ENCODE results near the gene NCBP1.

NCBP1 gene

DNA sequence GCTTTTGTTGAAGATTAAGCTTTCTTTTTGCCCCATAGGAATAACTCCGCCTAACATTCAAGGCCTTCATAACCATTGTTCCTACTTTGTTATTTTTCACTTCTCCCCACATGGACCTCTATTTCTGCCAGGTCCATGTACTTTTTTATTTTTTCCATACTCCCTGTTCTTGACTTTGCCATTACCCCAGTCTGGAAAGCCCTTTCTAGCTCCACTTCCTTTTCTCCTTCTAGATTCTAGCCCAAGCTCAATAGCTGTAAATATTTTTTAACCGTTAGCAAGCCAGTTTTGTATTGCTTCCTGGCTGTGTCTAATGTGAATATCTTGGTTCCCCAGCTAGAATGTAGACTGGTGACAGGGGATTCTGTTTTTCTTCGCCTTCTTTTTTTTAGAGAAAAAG is 26.1 kb downstream of the NCBP1 start:
- DNase-seq (ENCODE audit: low read depth) = no peak
- H3K4me3 ChIP-seq (ENCODE audit: low read depth, low read length) = no peak overlapping the region
- TF ChIP-seq, protein P1, sequence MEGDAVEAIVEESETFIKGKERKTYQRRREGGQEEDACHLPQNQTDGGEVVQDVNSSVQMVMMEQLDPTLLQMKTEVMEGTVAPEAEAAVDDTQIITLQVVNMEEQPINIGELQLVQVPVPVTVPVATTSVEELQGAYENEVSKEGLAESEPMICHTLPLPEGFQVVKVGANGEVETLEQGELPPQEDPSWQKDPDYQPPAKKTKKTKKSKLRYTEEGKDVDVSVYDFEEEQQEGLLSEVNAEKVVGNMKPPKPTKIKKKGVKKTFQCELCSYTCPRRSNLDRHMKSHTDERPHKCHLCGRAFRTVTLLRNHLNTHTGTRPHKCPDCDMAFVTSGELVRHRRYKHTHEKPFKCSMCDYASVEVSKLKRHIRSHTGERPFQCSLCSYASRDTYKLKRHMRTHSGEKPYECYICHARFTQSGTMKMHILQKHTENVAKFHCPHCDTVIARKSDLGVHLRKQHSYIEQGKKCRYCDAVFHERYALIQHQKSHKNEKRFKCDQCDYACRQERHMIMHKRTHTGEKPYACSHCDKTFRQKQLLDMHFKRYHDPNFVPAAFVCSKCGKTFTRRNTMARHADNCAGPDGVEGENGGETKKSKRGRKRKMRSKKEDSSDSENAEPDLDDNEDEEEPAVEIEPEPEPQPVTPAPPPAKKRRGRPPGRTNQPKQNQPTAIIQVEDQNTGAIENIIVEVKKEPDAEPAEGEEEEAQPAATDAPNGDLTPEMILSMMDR (conservative IDR thresholded peaks at IDR 0.05; ENCODE audit: low read depth, low read length) = no peak

DNA sequence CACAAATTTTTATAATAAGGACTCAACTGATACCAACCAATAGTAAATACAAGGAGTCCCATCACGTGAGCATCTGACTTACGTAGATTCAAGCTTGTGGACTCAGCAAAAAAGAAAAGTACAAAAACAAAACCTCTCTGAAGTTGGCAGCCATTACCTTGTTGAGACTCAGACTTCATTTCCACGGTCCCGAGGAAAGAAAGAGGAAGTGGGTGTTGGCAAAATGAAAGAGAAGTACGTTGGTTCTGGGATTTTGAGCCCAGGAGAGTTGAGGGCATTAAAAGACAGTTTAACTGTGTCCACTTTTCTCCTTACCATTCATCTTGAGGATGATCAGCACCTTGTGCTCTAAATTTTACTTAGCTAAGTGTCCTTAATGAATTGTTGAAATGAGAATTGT is 26.7 kb downstream of the NCBP1 start:
- DNase-seq (ENCODE audit: low read depth) = no peak
- no peak overlapping the region for H3K4me3 ChIP-seq (ENCODE audit: low read depth, low read length)
- TF ChIP-seq, protein P1 (conservative IDR thresholded peaks at IDR 0.05; ENCODE audit: low read depth, low read length) = no peak

DNA sequence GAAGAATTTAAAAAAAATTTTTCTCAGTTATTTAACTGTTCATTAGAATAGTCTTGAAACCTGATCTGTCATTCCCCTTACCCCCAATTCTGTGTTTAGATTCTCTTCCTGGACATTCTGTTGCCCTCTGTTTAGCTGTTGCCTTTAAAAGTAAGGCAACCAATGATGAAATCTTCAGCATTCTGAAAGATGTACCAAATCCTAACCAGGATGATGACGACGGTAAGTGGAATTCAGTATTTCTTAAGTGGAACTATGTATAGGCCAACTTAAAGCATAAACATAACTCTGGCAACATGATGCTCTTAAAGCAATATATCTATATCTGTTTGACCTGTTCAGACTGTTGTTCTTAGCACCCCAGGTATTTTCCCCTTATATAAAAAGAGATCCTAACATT is 27.2 kb downstream of the NCBP1 start:
- H3K4me3 ChIP-seq (ENCODE audit: low read depth, low read length) = no peak overlapping the region
- peak; percentile 70 for DNase-seq (ENCODE audit: low read depth)
- TF ChIP-seq, protein P1 (conservative IDR thresholded peaks at IDR 0.05; ENCODE audit: low read depth, low read length) = no peak

DNA sequence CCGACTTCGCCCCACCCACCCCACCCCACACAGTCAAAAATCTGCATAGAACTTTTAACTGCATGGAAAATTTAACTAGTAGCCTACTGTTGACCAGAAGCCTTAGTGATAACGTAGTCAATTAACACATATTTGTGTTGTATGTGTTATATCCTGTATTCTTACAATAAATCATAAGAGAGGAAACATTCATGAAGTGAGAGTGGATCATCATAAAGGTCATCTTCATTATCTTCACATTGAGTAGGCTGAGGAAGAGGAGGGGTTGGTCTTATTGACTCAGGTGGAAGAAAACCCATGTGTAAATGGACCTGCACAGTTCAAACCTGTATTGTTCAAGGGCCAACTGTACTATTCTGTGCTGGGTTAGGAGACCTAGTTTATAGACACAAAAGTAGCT is 32.1 kb downstream of the NCBP1 start:
- DNase-seq (ENCODE audit: low read depth) = no peak
- TF ChIP-seq, protein P1 (conservative IDR thresholded peaks at IDR 0.05; ENCODE audit: low read depth, low read length) = no peak
- H3K4me3 ChIP-seq (ENCODE audit: low read depth, low read length) = no peak overlapping the region

DNA sequence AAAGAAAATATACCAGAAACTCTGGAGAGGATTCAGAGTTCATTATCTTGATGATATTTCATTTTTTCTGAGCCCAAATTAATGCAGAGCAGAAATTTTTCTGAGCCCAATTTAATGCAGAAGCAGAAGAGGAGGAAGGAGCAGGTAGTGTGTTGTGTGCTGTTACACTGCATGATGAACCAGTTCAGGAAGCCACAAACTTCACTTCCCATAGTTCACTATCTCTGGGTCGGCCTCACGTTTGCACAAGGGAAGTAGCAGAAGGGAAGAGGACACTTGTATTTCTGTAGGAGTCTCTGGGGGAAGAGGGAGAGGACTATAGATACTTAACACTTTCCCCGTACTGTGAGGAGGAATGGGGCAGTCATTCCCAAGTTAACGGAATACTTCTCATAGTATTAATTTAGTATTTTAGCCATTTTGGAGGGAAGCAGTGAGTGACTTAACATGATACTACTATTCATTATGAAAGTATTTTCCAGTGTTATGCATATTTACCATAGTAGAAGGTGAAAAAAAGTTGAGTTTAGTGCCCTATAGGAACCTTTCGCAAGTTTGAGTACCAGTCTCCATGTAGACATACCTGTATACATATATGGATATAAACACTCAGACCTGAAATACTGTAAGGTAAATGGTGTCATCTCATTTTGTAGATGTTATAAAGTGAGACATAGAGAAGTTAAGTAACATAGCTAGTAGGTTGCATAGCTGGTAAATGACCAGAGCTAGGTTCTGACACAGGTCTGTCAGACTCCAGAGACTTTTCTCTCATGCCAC is 33.5 kb downstream of the NCBP1 start:
- DNase-seq (ENCODE audit: low read depth) = no peak
- TF ChIP-seq, protein P1 (conservative IDR thresholded peaks at IDR 0.05; ENCODE audit: low read depth, low read length) = no peak
- no peak overlapping the region for H3K4me3 ChIP-seq (ENCODE audit: low read depth, low read length)

DNA sequence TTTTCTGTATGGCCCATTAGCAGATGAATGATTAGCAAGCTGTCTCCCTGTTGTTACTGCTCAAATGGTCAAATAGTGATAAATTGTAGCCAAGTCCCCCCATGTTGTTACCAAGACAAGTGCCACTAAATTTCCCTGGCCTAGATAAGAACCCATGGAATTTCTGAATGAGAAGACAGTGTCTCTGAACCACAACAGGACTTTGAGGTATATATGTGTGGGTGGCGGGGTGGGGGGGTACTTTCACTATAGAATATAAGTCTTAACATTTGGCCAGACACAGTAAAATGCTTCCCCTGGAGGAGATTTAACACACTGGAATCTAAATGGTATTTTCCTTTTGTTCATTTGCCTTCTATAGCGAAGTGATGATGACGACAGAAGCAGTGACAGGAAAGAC is 34.9 kb downstream of the NCBP1 start:
- TF ChIP-seq, protein P1 (conservative IDR thresholded peaks at IDR 0.05; ENCODE audit: low read depth, low read length) = no peak
- DNase-seq (ENCODE audit: low read depth) = no peak

DNA sequence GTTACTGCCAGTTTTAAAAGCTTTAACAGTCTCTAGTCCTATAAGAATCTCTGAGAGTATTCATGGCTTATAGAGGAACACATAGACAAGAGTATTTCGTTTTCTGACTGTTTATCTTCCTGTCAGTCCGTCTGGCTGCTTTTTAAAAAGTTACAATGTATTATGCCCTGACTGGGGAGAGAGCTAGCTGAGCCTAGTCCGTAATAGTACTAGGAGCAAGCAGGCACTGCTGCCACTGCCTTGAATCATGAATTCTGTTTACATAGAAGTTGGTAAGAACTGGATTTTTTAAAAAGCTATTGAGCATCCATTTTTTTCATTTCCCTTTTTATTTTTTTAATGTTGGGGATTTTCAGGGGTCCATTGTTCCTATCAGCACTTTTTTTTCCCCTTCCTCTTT is 37.0 kb downstream of the NCBP1 start:
- no peak overlapping the region for H3K4me3 ChIP-seq (ENCODE audit: low read depth, low read length)
- TF ChIP-seq, protein P1 (conservative IDR thresholded peaks at IDR 0.05; ENCODE audit: low read depth, low read length) = no peak
- DNase-seq (ENCODE audit: low read depth) = no peak

More for the DNA sequence above, 34.9 kb downstream of the NCBP1 start:
- no peak overlapping the region for H3K4me3 ChIP-seq (ENCODE audit: low read depth, low read length)
